Measurements from ENCODE around the gene CST9.
"Not testable (repeated sequence)": the region's sequence is repeated elsewhere in the genome, so short reads cannot be mapped to it uniquely, and the experiment has no call there.

CST9 gene

DNA sequence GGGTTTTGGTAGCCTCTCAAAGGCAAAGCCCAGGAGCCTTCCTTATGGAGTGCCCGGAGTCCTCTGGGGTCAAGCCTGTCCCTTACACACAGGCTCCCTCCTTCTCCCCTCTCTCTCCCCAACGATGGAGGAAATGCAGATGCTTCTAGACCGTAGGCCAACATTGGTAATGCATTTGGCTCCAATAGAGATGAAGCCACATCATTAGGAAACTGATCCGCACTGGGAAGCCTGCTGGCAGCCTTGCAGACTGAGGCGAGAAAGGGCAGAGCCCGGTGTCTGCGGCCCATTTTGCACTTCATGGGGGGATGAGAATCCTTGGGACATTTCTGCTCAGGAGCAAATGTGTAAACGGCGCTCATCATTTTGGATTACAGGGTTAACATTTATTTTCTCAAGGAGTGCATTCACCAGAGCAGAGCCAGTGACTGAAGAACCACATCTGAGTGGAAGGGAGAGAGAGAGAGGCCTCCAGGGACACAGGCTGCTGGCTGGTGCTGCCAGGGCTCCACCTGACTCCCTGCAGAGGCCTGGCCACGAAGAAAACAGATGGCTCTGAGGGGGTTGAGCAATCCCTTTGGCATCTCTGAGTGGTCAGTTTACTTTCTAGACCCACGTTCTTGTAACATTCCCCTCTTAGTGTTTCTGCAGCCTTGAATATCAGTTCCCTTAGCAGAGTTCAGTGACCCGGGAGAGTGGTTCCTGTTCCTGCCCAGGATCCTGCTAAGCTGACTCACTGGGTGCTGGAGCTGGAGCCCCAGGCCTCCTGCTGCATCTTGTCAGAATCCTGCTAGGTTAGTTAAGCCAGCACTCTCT lies 36.4 kb upstream of the CST9 start:
- no peaks in the 10 kb centered on the region for H3K36me3 Mint-ChIP-seq
- no peak overlapping the region for H3K27ac Mint-ChIP-seq
- H3K4me1 Mint-ChIP-seq, result peaks cover 1% of the 10 kb centered on the region
- peaks cover 48% of the 10 kb centered on the region for H3K27me3 Mint-ChIP-seq
- CTCF ChIA-PET, result no interaction called here
- H3K9me3 Mint-ChIP-seq, result no peaks in the 10 kb centered on the region
- no peak for DNase-seq
- no peak overlapping the region for H3K4me3 Mint-ChIP-seq

DNA sequence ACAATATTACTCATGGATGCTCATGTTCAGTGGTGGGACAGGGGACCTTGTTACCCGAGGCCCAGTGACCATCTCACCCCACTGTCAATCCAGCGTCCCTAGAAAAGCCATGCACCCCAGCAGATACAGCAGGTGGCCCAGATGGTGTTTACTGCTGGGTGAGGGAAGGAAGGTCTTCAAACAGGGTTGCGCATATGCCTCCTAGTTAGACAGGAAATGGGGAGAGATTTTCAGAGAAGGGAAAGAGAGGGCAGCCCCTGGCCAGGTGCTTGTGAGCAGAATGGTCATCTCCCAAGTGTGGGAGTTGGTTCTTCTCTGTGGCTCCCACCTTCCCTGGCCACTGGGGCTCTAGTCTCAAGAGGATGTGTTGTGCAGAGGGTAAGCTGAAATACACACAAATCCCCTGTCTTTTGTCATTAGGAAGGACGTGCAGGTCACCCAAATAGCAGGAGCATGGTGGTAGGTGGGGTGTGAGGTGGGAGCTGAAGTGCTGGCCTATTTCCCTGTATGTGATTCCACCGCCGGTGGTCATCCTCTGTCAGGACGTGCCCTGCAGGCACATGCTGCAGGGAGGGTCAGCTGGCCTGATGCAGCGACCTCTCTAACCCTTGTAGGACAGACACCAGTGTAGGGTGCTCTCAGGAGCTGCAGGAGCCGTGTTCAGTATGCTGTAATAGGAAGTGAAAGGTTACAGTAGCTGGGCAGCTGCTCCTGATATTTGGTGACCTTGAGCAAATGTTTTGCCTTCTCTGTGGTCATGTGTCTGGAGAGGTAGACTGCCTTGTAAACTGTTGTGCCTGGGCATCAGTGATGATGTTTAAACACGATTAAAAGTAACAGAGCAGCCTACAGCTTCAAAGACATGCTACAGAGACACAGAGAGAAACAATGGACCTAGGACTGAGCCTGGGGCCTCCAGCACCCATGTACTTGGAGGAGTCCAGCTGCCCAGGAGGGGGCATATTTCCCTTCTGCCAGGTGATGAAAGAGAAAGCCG lies 35.3 kb upstream of the CST9 start:
- H3K27me3 Mint-ChIP-seq, result peaks cover 54% of the 10 kb centered on the region
- no peak for DNase-seq
- H3K4me1 Mint-ChIP-seq, result peaks cover 7% of the 10 kb centered on the region
- CTCF ChIA-PET, result no interaction called here
- H3K9me3 Mint-ChIP-seq, result no peaks in the 10 kb centered on the region
- H3K27ac Mint-ChIP-seq, result no peak overlapping the region
- no peaks in the 10 kb centered on the region for H3K36me3 Mint-ChIP-seq
- no peak overlapping the region for H3K4me3 Mint-ChIP-seq

DNA sequence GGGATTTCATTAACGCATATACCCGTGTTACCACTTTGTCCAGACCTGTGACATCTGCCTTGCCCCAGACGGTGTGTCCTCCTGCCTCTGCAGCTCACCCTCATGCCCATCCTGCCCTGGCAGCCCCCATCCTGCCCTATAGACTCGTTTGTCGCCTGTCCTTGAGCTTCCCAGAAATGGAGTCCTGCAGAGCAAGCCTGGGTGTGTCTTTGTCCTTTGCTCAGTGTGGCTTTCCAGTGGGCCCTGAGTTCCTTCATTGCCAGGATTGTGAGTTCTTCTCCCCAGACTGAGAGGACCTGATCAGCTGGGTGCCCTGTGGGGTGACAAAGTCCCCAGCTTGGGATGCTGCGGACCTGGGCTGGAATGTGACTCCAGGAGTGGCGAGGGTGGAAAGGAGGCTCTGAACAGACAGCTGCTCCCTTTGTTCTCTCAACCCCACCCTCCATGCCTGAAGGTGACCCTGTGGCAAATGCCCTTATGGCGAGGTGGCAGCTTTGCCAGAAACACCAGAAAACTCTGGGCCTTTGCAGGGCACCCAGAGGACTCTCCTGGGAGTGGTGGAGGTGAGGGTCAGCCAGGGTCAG lies 34.4 kb upstream of the CST9 start:
- Mint-ChIP-seq H3K36me3 (no peaks in the 10 kb centered on the region), H3K27ac (no peak overlapping the region), H3K4me3 (no peak overlapping the region), H3K4me1 (peaks cover 7% of the 10 kb centered on the region), H3K27me3 (peaks cover 54% of the 10 kb centered on the region), H3K9me3 (no peaks in the 10 kb centered on the region)
- CTCF ChIA-PET, result no interaction called here
- no peak for DNase-seq

DNA sequence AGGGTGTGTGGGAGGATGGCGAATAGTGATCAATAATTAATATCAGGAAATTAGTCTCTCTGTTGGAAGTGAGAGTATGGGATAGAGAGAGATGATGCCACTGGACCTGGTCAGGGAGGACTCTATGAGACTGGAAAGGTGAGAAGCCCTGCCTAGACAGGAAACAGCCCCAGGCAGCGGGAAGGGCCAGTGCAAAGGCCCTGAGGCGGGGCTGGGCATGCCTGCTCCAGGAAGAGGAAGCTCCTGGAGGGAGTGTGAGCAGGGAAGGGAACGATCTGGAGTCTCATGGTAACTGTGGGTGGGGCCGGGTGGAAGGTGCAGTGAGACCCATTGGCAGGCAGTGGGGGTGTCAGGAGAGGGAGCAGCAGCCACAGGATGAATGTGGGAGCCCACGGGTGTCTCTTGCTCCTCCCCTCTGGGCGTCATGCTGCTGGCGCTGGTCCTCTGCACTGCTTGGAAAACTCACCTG lies 33.8 kb upstream of the CST9 start:
- H3K27ac Mint-ChIP-seq, result no peak overlapping the region
- peaks cover 7% of the 10 kb centered on the region for H3K4me1 Mint-ChIP-seq
- DNase-seq, result no peak
- no peaks in the 10 kb centered on the region for H3K36me3 Mint-ChIP-seq
- no peaks in the 10 kb centered on the region for H3K9me3 Mint-ChIP-seq
- peaks cover 53% of the 10 kb centered on the region for H3K27me3 Mint-ChIP-seq
- CTCF ChIA-PET, result no interaction called here
- no peak overlapping the region for H3K4me3 Mint-ChIP-seq

DNA sequence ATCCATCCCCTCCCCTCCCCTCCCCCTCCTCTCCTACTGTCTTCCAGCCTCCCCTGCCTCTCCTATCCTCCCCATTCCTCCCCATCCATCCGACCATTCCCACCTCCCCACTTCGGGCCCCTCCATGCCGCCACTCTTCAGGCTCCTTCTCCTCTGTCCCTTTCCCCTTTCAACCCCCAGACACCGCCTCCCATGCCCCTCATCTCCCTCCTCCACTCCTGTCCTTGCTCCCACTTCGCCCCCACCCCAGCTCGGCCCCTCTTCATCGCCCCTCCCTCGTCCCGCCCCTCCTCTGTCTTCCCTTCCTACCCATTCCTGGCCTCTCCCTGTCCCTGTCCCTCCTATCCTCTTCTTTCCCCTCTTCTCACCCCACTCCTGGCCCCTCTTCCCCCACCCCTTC lies 32.6 kb upstream of the CST9 start:
- no peak for DNase-seq
- Mint-ChIP-seq H3K27me3 (peaks cover 53% of the 10 kb centered on the region), H3K27ac (no peak overlapping the region), H3K4me1 (peaks cover 7% of the 10 kb centered on the region), H3K36me3 (no peaks in the 10 kb centered on the region), H3K9me3 (no peaks in the 10 kb centered on the region), H3K4me3 (no peak overlapping the region)
- CTCF ChIA-PET, result interaction anchor here (0.6 kb wide), 1 partner anchor 30 kb away, joined by 3 read pairs; no protein-coding TSS in a partner anchor

DNA sequence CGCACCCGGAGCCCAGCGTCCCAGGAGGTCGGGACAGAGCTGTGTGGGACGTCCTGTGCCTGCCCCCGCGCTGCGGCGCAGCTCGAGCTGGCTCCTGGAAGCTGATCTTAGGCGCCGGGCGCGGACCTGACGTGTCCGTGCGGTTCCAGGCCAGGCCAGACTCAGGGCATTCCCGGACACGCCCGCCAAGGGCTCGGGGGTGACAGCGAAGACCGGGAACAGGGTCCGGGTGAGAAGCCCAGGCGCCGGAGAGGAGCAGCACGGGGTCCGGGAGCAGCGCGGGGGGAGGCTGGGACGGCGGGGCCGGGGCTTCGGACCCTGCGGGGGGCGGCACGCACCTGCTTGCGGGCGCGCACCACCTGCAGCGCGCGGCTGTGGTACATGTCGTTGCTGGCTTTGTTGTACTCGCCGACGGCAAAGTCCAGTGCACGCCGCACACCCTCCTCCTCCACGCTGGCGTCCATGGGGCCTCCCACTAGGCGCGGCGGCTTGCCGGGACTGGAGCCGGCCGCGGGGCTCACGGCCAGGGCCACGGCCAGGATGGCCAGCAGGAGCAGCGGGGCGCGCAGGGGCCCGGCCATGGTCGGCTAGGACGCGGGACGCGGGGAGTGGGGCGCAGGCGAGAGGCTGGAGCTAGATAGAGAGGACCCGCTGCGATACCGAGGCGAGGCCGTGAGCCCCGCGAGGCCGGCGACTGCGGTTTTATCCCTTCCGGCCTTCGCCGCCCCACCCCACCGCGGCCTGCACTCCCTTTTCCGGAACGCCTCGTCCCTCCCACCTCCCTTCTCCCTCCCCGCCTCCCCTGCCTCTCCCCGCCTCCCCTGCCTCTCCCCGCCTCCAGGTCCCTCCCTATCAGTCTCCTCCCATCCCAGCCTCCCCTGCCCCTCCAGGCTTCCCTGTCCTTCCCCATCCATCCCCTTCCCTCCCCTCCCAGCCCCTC lies 31.8 kb upstream of the CST9 start, which contains the start of gene CST3:
Gene CST3 (minus strand): TSS at position 674 of the 940 bp plus-strand sequence. CDS start 93 bp downstream, at position 581.
- CTCF ChIA-PET, result no interaction called here
- Mint-ChIP-seq H3K27ac (no peak within 1 kb of the TSS), H3K4me1 (peaks cover 7% of the 10 kb centered on the region), H3K36me3 (no peaks in the 10 kb centered on the region), H3K9me3 (no peaks in the 10 kb centered on the region), H3K27me3 (peaks cover 53% of the 10 kb centered on the region), H3K4me3 (peak within 1 kb of the TSS; percentile 45)
- DNase-seq, result peak; percentile 29

DNA sequence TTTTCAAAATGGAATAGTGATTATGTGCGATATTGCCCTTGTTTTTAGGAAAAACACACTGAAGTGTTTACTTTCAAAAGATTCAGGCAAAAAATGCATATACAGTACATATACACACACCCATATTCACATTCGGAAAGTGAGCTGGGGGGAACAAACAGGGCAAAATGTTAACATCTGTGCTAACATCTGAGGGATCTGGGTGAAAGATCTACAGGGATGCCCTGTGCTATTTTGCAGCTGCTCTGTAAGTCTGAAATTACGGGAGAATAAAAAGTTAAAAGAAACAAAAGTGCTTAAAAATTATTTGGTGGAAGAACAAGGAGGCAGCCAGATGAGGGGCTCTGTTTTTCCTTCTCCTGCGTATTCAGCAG lies 31.2 kb upstream of the CST9 start:
- H3K36me3 Mint-ChIP-seq, result no peaks in the 10 kb centered on the region
- H3K9me3 Mint-ChIP-seq, result no peaks in the 10 kb centered on the region
- peak overlapping the region; percentile 45 for H3K4me3 Mint-ChIP-seq
- H3K4me1 Mint-ChIP-seq, result peaks cover 7% of the 10 kb centered on the region
- no peak for DNase-seq
- CTCF ChIA-PET, result no interaction called here
- H3K27me3 Mint-ChIP-seq, result peaks cover 51% of the 10 kb centered on the region
- no peak overlapping the region for H3K27ac Mint-ChIP-seq

DNA sequence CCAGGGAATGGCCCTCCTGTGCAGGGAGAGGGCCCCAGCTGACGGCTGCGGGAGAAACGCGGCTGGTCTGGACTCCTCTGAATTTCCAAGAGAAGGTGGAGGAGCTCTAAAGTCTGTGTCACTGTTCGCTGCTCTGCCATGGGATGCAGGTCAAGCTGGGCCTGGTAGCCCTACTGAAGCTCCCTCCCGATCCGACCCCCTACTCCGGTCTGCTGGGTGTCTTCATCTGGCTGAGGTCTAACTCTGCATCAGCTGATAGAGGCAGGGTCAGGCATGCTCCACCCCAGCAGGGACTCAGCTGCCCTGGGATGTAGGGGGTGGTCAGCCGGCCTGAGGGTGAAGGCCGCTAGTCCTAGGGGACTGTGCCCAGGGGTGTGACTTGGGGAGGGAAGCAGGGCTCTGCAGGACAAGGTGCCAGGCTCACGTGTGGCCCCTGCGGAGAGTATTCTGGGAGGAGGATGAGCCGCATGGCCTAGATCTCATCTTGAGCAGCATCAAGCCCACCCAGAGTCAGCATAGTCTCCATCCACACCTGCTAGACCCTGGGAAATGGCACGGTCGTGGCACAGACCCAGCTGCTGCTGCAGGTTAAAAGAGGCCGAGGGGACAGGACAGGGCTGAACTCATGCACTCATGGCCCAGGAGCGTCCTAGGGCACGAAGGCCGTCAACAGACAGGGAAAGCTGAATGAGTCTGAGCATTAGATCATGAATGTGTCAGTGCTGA lies 30.6 kb upstream of the CST9 start:
- H3K27me3 Mint-ChIP-seq, result peaks cover 49% of the 10 kb centered on the region
- no peak overlapping the region for H3K4me3 Mint-ChIP-seq
- no peak for DNase-seq
- CTCF ChIA-PET, result no interaction called here
- H3K4me1 Mint-ChIP-seq, result peaks cover 7% of the 10 kb centered on the region
- no peaks in the 10 kb centered on the region for H3K9me3 Mint-ChIP-seq
- no peak overlapping the region for H3K27ac Mint-ChIP-seq
- H3K36me3 Mint-ChIP-seq, result no peaks in the 10 kb centered on the region

DNA sequence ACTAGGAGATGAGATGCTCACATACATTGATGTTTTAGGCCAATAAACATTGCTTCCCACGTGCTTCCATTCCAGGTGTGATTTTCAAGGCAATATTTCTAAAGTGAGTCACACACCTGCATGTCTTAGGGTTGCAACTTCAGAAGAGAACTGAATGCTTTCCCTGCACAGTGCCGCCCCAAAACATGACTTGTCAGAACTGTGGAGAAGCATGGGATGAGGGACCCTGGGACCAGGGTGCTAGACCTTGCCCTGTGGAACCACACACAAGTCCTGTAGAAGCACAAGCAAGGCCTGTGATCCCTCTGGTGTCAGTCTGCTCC lies 30.0 kb upstream of the CST9 start:
- H3K36me3 Mint-ChIP-seq, H3K4me3 Mint-ChIP-seq, H3K4me1 Mint-ChIP-seq, H3K27ac Mint-ChIP-seq, DNase-seq, CTCF ChIA-PET, H3K9me3 Mint-ChIP-seq: not testable (repeated sequence)
- peaks cover 48% of the 10 kb centered on the region for H3K27me3 Mint-ChIP-seq

DNA sequence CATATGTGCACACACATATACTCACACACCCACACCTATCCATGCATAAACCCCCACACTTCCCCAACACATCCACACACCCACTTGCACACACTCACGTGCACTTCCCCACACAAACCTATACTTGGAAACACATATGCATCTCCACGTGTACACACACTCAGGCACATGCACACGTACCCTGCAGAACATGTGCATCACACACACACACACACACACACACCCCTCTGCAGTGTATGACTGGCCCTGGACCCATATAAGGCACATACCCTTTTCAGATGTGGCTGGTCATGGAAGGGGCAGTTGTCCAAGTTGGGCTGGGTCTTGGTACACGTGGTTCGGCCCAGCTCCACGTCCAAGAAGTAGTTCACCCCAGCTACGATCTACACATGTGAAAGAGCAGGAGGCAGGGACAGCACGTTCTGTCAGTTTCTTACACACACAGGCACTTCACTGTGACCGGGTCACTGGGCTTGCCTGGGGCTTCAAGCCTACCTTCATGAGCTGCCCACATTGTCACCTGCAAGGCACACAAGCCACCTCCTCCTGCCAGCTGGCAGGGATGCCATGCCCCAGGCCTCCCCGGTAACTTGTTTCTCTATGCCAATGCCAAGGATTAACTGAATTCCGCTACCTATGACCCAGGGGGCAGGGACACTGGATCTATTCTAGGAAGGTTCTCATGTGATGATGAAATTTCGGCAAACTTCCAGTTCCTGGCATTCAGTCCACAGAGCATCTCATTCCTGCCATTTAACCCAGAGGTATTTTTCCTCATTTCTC lies 29.5 kb upstream of the CST9 start:
- Mint-ChIP-seq H3K36me3 (no peaks in the 10 kb centered on the region), H3K27me3 (peaks cover 46% of the 10 kb centered on the region), H3K27ac (no peak overlapping the region), H3K4me3 (no peak overlapping the region), H3K4me1 (peaks cover 7% of the 10 kb centered on the region), H3K9me3 (no peaks in the 10 kb centered on the region)
- no peak for DNase-seq
- CTCF ChIA-PET, result no interaction called here

DNA sequence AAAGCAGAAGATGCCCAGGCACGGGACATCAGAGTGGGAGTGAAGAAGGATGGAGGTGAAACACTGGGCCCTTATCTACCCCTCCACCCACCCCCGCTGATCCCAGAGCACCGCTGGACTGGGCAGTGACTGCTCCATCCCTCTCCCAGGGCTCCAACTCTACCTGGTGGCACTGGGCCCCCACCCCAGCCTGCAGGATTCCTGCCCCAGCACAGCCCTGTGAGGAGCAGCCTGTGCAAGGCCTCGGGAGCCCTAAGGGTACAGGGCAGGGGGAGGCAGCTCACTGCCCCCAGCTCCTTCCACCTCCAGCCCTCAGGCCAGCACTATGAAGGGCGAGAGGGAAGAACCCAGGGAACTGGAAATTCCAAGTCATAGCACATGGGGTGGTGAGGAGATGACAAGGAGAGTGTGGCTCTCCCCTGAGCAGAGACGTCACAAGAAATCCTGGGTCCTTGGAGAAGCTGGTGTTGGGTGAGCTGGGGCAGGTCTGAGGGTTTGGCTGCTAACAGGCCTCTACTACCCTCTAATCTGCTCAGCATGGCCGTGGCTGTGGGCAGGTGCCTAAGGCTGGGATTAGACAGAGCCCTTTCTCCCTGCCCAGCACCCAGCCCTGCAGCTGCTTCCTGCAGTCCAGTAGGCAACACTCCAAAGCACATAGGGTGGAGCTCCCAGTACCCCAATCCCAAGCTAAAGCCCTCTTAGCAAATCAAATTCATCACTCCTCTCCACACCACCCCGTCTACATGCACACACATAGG lies 28.5 kb upstream of the CST9 start:
- Mint-ChIP-seq H3K4me3 (no peak overlapping the region), H3K27me3 (peaks cover 44% of the 10 kb centered on the region), H3K27ac (no peak overlapping the region), H3K9me3 (no peaks in the 10 kb centered on the region), H3K36me3 (no peaks in the 10 kb centered on the region), H3K4me1 (peaks cover 7% of the 10 kb centered on the region)
- DNase-seq, result no peak
- CTCF ChIA-PET, result no interaction called here

Data from activated naive CD4-positive, alpha-beta T cell treated with anti-CD3 and anti-CD28 coated beads, Interleukin-2, amount 10 ng/mL, durations not matched to agents 7 days and 5 days (primary cell).